ENCODE results near the gene RNPEPL1.
"Not testable (repeated sequence)": the region's sequence is repeated elsewhere in the genome, so short reads cannot be mapped to it uniquely, and the experiment has no call there.

The RNPEPL1 gene

DNA sequence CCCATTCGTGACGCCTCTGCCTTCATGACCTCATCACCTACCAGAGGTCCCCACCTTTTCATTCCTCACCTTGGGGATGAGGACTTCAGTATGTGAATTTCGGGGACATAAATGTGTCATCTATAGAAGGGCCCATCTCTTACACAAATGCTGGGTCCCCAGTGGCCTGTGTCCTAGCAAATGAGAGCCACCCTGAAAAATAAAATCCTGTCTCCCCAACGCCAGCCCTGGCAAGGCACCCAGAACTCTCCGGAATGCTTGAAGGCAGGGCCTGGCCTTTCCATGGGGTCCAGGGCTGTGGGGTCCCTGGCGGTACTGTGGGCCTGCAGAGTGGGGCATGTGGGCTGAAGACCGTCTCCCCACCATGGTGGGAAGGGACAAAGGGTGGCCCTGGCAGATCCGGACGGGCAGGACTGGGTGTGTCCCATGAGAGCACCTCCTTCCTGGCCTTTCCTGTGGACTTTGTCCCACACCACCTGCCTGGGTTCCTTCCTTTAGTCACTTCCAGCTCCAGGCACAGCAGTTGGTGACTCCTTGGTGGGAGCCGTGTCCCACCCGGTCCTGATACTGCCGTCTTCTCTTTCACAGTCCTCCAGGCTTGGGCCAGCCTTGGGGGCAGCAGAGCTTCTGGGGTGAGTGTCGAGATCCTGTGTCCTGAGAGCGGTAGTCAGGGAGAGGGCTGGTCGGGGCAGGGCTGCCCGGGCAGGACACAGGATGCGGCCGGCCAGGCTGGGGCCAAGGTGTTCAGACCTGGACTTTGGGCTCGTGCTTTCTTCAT is 36.8 kb downstream of the RNPEPL1 start:
- no peak for DNase-seq (ENCODE audit: low read depth)

DNA sequence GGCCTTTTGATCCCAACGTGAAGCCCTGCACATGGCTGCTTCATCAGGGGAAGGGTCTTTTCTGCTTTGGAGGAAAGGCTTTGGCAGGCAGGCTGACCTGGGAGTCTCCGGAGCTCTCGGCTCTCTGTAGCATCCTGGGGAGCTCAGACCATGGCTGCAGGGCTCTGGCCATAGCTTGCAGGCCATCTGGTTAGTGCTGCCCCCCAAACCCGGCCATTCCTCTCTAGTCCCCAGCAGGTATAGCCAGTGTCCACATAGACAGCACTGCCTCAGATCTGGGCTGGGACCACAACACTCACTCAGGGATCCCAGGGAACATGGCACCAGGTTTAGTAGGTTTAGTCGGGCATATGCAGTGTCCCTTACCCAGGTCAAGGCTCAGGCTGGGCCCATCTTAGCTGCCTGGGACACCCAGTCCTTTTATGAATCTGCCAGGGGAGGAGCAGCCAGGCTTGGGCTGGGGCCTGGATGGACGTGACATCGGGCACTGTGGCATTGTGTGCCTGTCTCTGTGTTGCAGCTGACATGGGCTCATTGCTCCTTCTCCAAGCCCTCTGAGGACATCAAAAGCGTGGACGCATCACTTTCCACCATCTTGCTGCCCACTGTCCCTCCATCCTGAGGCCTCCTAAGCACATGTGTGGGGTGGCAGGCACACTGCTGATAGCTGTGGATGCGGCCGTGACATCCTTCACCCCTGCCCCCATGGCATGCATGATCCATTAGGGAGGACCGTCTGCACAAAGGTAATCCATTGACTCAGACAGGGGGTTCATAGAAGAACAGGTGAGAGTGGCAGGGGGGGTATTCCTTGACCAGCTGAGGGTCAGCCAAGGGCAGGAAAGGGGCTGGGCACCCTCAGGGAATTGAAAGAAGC is 37.8 kb downstream of the RNPEPL1 start:
- no peak for DNase-seq (ENCODE audit: low read depth)

DNA sequence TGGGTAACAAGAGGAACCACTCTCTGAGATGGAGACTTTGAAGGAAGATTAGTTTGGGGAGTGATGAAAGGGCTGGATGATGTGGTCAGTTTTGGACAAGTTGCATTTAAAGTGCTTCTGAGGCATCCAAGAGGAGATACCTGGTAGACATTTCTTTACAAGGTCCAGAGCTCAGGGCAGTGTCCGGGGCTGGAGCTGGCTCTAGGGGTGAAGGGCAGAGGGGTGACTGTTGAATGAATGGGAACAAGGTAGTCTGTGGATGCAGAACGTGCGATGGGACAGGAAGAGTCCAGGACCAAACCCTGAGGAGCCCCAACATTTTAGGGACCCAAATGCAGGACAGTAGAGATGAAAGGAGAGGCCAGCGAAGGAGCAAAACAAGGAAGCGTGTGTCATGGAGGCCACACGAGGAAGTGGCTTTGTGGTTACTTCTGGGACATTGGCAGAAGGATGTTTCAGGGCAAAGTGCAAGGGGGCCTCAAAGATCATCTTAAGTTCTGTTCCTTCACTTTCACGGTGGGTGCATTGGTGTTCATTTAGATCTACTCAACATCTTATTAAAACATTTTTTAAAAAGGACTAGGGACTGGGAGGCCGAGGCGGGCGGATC is 43.4 kb downstream of the RNPEPL1 start:
- DNase-seq (ENCODE audit: low read depth) = no peak

DNA sequence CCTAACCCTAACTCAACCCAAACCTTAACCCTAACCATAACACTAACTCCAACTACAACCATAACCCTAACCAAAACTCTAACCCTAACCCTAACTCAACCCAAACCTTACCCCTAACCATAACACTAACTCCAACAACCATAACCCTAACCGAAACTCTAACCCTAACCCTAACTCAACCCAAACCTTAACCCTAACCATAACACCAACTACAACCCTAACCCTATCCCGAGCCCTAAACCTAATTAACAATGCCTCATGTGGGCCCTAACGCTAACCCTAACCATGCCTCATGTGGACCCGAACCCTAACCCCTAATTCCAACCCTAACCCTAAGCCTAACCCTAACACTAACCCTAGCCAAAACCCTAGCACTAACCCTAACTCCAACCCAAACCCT is 45.5 kb downstream of the RNPEPL1 start:
- no peak for DNase-seq (ENCODE audit: low read depth)

DNA sequence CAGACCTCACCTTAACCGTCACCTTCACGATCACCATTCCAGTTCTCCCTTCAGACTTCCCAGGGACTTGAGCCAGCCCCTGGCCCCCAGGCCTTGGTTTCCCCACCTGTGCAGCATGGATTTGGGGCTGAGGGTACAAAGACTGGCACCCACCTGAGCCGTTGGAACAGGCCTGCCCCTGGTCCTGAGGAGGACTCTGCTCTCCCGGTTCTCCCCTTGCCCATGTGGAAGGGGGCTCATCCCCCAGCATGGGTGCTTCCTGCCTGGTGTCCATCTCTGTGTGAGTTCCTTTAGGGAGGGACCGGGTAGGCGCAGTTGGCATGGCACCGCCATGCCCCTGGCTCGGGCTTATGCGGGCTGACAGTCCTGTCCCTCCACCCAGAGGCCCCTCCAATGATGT is 46.1 kb downstream of the RNPEPL1 start:
- no peak for DNase-seq (ENCODE audit: low read depth)

GRCh38 chr2:240615396-240615795 is 47.1 kb downstream of the RNPEPL1 start:
- DNase-seq (ENCODE audit: low read depth) = no peak

DNA sequence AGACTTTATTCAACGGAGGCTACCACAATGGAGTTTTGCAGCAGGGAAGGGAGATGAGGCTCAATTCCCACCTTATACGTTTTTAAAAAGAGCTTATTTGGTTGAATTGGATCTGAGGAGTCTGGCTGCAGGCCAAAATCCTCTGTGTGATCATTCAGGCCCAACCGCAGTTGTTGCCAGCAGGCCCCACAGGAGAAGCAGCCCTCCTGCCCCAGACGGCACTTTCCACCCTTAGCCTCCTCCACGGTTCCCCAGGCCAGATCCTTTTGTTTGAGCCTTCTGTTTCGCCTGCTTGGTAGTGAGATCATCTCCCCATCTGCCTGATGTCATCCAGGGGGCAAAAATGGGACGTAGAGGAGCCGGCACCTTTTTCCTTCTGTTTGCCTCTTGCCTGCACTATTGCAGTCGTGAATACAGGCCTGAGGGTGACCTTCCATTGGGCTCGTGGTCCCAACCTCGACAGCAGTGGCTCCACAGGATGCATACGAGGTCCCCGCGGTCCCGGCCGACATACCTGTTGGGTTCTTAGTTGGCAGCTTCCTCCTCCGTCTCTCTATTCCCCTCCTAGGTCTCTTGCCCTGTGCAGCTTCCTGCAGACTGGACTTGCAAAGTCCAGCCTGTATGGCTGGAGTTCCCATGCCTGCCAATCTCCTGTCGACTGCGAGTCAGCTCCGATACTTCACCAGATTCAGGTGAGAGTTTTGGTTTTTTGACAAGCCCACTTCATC is 47.7 kb downstream of the RNPEPL1 start:
- no peak for DNase-seq (ENCODE audit: low read depth)

DNA sequence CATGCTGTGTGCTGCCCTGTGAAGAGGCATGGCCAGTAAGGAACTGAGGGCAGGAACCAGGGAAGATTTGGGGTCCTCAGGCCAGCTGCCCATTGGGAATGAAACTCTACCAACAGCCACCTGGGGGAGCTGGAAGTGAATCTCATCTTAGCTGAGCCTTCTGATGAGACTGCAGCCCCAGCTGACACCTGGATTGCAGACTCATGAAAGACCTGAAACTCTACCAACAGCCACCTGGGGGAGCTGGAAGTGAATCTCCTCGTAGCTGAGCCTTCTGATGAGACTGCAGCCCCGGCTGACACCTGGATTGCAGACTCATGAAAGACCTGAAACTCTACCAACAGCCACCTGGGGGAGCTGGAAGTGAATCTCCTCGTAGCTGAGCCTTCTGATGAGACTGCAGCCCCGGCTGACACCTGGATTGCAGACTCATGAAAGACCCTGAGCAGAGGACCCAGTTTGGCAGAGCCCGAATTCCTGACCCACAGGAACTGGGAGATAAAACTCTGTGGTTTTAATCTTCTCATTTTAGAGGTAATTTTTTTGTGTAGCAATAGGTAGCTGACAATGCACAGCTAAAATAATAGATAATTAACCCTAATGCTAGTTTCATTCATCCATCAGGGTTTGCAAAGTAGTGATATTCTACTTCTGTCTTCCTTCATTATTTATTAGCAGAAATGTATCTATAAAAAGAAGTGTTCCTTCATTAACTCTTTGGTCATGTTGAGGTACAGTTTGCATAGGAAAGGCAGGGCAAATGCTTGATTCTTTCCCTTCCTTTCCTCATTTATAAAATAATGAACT is 48.8 kb downstream of the RNPEPL1 start:
- DNase-seq (ENCODE audit: low read depth) = not testable (repeated sequence)

DNA sequence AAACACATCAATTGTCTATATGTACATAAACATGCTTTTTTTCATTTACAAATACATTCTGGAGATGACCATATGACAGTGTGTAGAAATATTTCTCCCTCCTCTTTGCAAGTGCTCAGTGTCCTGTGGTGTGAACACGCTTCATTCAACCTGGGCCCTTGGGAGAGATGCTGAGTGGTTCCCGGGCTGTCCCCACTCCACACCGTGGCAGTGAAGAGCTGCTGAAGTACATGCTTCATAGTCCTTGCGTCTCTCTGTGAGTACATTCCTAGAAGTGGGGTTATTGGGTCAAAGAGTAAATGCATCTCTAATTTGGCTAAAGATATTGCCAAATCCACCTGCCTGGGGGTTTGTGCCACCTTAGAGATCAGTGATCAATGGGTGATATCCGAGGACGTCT is 50.5 kb downstream of the RNPEPL1 start:
- DNase-seq (ENCODE audit: low read depth) = no peak

DNA sequence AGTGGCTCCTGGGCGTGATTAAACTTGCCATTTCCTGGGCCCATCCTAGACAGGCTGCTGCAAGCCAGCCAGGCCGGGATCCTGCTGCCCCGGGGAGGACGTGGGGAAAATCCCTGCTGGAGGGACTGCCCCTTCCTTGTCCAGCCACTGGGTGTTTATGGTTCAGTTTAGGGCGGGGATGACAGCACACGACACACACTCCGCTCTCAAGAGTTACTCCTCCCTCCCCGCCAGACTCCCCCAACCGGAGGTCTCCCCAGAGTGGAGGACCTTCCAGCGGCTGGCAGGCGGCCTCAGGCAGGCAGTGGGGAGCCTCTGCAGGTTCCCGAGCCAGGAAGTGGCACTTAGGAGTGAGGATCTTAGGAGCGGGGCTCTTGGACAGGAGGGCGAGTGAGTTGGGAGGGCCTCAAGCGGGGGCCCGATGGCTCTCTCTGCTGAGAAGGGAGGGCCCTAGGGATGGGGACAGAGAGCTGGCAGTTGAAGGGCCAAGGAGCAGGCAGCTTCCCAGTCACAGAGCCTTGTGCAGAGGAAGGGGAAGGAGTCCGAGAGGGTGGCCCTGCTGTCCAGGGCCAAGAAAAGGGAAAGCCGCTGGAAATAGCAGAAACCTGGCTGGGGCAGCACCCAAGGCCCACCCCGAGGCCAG is 51.3 kb downstream of the RNPEPL1 start:
- DNase-seq (ENCODE audit: low read depth) = no peak

GRCh38 chr2:240620149-240620731 is 52.0 kb downstream of the RNPEPL1 start:
- no peak for DNase-seq (ENCODE audit: low read depth)

DNA sequence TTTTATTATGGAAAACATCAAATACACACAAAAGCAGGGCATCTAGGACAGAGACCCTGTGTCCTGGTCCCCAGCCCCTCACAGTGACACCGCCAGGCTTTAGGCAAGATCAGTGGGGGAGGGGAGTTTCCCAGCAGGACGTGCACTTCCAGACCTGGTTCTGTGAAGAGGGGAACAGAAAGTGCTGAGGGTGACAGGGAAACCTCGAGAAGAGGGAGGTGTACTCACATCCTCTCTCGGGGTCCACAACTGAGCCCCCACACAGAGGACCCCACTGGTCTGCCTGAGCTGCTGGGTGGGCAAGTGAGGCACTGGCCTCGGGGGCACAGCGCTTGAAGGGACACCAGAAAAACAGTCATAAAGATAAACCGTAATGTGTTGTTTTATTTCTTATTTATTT is 52.6 kb downstream of the RNPEPL1 start:
- DNase-seq (ENCODE audit: low read depth) = no peak

DNA sequence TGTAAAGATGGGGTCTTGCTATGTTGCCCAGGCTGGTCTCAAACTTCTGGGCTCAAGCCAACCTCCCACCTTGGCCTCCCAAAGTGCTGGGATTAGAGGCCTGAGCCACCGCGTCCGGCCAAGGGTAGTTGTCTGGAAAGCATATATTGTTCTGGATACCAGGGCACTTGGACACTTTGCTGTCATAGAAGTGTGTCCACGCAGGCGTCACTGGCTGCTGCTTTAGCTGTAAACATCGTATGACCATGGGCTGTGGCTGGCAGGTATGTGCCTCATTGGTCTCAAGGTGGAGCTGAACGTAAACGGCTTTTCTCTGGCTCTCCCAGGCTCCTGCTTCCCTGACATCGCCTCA is 53.8 kb downstream of the RNPEPL1 start:
- DNase-seq (ENCODE audit: low read depth) = no peak

- peak; percentile 50 for DNase-seq (ENCODE audit: low read depth)
Measured at GRCh38 chr2:240622531-240623235, 54.4 kb downstream of the RNPEPL1 start.

DNA sequence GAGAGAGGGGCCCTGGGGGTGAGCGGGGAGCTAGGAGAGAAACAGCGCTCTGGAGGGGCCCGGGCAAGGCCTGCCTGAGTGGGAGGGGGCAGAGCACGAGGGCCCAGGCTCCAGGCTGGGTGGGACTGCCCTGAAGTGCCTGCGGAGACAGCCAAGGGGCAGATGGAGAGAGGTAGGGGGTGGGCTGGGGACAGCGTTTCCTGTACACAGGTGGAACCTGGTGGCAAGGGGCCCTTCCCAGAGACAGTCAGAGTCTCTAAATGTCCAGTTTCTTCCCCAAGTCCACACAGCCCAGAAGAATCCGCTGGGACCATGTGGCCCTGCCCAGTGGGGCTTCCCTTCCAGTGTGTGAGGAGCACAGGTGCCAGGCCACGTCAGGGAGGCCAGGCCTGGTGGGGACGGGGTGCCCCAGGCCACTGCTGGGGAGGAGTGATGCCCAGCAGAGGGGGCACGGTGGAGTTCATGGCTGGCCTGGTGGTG is 55.3 kb downstream of the RNPEPL1 start:
- no peak for DNase-seq (ENCODE audit: low read depth)

DNA sequence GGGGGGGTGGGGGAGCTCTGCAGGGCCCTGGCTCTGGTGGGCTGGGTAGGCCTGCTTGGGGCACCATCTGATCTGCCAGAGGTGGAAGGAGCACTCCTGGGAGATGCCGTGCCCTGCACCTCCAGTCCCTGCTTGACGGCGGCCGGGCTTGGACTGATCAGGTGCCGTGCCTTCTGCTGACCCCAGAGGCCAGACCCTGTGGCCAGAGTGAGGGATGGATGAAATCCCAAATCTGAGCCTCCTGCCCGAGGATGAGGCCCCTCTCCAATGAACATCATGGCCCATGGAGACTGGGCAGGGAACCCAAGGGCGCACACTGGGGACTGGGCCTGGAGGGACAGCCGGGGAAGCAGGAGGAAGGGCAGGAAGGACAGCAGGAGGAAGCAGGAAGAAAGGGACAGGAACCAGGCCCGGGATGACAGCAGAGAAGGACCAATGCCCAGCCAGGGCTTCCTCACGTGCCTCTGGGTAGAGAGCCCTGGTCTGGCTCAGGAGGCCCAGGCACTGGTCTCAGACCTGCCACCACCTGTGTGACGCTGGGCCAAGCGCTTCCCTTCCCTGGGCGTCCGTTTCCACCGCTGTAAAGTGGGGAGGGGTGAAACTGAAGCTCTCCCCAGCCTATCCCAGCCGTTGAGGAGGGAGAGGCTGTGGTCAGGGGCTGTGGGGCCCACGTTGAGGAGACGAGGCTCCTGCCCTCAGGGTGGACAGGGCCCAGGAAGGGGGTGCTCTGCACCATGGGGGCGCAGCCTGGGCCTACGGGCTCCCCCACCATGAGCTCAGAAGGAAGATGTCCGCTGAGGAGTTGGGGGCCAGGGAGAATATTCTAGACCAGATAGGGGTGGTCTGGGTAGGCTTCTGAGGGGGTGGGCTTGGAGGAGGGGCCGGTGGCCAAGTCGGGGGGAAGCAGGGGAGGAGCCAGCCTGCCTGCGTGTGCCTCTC is 56.0 kb downstream of the RNPEPL1 start:
- no peak for DNase-seq (ENCODE audit: low read depth)

DNA sequence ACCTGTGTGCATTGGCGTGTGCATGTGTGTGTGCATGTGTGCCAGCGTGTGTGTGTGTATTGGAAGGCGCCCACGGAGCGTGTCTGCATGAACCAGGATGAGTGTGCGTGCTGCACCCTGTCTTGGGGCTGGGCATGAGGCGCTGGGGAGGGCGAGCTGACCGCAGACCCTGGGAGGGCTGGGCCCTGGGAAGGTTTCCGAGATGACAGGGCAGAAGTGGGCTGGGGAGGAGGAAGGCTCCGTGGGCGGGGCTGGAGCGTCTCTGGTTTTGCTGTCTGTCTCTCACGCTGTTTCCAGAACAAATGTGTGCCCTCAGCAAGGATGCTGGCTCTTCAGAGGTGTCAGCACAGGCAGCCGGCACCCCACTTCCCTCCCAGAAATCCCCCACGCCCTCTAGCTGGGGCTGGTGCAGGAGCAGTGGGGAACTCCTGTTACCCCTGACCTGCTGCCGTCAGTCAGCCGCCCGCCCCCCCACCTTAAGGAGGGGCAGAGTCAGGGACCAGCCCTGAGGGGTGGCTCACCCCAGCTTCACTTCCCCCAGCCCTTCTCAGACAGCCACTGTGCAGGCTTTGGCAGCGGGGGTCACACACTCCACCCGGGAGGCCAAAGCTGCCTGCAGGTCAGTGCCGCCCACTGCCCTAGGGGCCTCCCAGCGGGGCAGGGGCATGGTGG is 56.8 kb downstream of the RNPEPL1 start, which contains the start of gene GPR35:
GPR35 (plus strand) TSS at position 531 of the 672 bp plus-strand sequence. CDS start 4,473 bp downstream, outside the sequence.
- peak; percentile 80 for DNase-seq (ENCODE audit: low read depth)
